Measurements from ENCODE around the gene ATAD5.
A peak's percentile ranks its signal among the peaks of the same experiment; 100 is the strongest.

Gene ATAD5, protein sequence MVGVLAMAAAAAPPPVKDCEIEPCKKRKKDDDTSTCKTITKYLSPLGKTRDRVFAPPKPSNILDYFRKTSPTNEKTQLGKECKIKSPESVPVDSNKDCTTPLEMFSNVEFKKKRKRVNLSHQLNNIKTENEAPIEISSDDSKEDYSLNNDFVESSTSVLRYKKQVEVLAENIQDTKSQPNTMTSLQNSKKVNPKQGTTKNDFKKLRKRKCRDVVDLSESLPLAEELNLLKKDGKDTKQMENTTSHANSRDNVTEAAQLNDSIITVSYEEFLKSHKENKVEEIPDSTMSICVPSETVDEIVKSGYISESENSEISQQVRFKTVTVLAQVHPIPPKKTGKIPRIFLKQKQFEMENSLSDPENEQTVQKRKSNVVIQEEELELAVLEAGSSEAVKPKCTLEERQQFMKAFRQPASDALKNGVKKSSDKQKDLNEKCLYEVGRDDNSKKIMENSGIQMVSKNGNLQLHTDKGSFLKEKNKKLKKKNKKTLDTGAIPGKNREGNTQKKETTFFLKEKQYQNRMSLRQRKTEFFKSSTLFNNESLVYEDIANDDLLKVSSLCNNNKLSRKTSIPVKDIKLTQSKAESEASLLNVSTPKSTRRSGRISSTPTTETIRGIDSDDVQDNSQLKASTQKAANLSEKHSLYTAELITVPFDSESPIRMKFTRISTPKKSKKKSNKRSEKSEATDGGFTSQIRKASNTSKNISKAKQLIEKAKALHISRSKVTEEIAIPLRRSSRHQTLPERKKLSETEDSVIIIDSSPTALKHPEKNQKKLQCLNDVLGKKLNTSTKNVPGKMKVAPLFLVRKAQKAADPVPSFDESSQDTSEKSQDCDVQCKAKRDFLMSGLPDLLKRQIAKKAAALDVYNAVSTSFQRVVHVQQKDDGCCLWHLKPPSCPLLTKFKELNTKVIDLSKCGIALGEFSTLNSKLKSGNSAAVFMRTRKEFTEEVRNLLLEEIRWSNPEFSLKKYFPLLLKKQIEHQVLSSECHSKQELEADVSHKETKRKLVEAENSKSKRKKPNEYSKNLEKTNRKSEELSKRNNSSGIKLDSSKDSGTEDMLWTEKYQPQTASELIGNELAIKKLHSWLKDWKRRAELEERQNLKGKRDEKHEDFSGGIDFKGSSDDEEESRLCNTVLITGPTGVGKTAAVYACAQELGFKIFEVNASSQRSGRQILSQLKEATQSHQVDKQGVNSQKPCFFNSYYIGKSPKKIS (N-terminal part only)

DNA sequence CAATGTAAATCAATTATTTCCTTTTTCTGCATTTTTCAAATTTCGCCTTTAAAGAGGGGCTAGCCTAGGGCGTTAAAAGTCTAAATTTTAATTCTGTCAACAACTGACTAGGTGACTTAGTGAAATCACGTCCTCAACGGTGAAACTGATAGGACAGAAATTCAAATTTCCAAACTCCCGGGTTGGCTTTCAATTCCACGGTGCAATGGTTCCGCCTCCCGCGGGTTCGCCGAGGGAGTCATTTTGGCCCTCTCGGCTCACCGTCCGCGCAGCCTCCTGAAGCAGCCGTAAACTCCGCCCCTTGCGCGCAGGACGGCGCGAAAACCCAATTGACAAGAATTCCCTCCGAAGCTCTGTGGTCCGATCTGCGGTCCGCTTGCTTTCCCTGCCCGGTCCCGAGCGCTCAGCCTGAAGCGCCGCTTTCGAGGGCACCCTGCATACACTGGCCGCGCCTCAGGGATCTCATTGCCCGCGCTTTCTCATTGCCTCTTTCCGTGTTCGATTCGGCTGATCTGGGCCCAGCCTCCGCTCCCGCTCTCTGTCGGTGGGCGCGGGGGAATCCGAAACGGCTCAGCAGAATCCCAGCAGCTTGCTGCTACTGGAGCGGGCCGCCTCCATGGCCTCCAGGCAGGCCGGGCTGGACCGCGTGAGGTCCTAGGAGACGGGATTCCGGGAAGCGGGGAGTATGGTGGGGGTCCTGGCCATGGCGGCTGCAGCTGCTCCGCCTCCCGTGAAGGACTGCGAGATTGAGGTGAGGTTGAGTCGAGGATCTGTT, at the start of gene ATAD5:
ATAD5 (plus strand) TSS at position 304 of the 775 bp plus-strand sequence; CDS start at position 686, 382 bp downstream.
- no peaks in the 10 kb centered on the region for H3K27me3 ChIP-seq (replicated peaks; ENCODE audit: control insufficient read depth, insufficient read depth, low read length)

DNA sequence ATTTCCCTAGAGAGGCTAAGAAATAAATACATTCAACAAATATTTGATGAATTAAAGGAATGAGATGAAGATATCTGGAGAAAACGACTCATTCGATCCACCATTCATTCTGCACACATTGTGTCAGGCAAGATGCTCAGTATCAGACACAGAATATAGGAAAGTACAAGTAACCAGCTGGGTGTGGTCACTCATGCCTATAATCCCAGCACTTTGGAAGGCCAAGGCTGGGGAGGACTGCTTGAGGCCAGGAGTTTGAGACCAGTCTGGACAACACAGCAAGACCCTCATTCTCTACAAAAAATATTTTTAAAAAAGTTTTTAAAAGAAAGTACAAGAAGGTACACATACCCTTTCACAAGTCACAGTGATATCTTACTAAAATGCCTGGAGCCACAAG, 49.6 kb upstream of the ATAD5 start:
- Histone ChIP-seq H3K36me3 (ENCODE audit: control insufficient read depth, insufficient read depth, low read length) (peaks cover 2% of the 10 kb centered on the region), H3K4me3 (replicated peaks; ENCODE audit: low read depth, low read length) (no peak overlapping the region), H3K27me3 (replicated peaks; ENCODE audit: control insufficient read depth, insufficient read depth, low read length) (no peaks in the 10 kb centered on the region)
- TF ChIP-seq, protein P1, sequence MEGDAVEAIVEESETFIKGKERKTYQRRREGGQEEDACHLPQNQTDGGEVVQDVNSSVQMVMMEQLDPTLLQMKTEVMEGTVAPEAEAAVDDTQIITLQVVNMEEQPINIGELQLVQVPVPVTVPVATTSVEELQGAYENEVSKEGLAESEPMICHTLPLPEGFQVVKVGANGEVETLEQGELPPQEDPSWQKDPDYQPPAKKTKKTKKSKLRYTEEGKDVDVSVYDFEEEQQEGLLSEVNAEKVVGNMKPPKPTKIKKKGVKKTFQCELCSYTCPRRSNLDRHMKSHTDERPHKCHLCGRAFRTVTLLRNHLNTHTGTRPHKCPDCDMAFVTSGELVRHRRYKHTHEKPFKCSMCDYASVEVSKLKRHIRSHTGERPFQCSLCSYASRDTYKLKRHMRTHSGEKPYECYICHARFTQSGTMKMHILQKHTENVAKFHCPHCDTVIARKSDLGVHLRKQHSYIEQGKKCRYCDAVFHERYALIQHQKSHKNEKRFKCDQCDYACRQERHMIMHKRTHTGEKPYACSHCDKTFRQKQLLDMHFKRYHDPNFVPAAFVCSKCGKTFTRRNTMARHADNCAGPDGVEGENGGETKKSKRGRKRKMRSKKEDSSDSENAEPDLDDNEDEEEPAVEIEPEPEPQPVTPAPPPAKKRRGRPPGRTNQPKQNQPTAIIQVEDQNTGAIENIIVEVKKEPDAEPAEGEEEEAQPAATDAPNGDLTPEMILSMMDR (IDR thresholded peaks at IDR 0.05; ENCODE audit: insufficient read depth, low read length, poor library complexity, severe bottlenecking): no peak
- no peak for DNase-seq (ENCODE audit: extremely low read depth, insufficient read length)

More for the DNA sequence above, at the start of gene ATAD5:
- peak; percentile 90 for DNase-seq (ENCODE audit: extremely low read depth, insufficient read length)
- no peaks in the 10 kb centered on the region for H3K36me3 ChIP-seq (ENCODE audit: control insufficient read depth, insufficient read depth, low read length)
- peak within 1 kb of the TSS; percentile 96 for H3K4me3 ChIP-seq (replicated peaks; ENCODE audit: low read depth, low read length)
- TF ChIP-seq, protein P1 (IDR thresholded peaks at IDR 0.05; ENCODE audit: insufficient read depth, low read length, poor library complexity, severe bottlenecking): no peak

DNA sequence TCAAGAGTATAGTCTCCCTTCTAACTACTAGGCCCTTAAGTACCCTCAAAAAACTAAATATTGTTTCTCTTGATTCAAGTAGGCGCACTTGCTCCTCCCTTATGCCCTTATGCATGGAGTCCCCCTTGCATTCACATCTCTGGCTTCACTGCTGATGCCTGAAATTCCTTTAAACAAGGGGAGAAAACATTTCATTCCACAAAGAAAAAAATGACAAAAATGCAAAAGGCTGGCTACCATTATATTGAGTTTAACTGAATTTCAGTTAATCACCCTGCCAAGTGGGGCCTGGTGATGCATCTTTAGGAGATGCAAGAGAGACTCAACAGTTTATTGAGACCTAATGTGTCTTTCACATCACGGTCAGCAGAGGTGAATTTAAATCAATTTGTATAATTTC, 42.8 kb upstream of the ATAD5 start:
- no peak overlapping the region for H3K4me3 ChIP-seq (replicated peaks; ENCODE audit: low read depth, low read length)
- peaks cover 7% of the 10 kb centered on the region for H3K36me3 ChIP-seq (ENCODE audit: control insufficient read depth, insufficient read depth, low read length)
- no peaks in the 10 kb centered on the region for H3K27me3 ChIP-seq (replicated peaks; ENCODE audit: control insufficient read depth, insufficient read depth, low read length)
- DNase-seq (ENCODE audit: extremely low read depth, insufficient read length): no peak
- TF ChIP-seq, protein P1 (IDR thresholded peaks at IDR 0.05; ENCODE audit: insufficient read depth, low read length, poor library complexity, severe bottlenecking): no peak

DNA sequence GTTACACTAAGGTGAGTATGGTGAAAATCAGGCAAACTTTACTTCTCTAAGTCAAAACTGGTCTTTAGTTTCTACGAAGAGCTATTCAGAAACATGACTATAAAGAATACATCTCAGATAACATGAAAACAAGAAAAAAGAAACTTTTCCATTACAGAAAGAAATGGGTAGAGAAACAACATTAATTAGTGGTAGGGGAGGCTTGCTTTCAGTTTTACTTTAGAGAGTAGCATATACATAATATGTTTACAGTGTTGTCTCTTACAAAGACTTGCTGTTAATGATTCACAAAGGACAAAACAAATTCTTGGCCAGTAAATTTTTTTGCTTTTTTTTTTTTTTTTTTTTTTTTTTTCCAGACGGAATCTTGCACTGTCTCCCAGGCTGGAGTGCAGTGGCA, 41.5 kb upstream of the ATAD5 start:
- H3K36me3 ChIP-seq (ENCODE audit: control insufficient read depth, insufficient read depth, low read length): peaks cover 8% of the 10 kb centered on the region
- no peak overlapping the region for H3K4me3 ChIP-seq (replicated peaks; ENCODE audit: low read depth, low read length)
- DNase-seq (ENCODE audit: extremely low read depth, insufficient read length): no peak
- TF ChIP-seq, protein P1 (IDR thresholded peaks at IDR 0.05; ENCODE audit: insufficient read depth, low read length, poor library complexity, severe bottlenecking): no peak
- no peaks in the 10 kb centered on the region for H3K27me3 ChIP-seq (replicated peaks; ENCODE audit: control insufficient read depth, insufficient read depth, low read length)
